ENCODE results near the gene PES1. TPM values are rescaled to one million over a fixed set of nuclear protein-coding genes. Genes with fewer than 3 reads are reported as not detected.
"Not testable (repeated sequence)": the region's sequence is repeated elsewhere in the genome, so short reads cannot be mapped to it uniquely, and the experiment has no call there.

Gene PES1
- total and polyA plus RNA-seq, 2 donors (not counting 3 experiments of a cell fraction or from before 2014, with no cell fraction given): 110 to 135 TPM

- no TSS peak for BruUV-seq (replicated peaks)
- dilution Hi-C loops (cut with MboI; ENCODE audit: extremely low pct_ligation_motif_present, low sequenced_read_pairs) (no loop called here), intact Hi-C loops (cut with micrococcal nuclease) (no loop called here)
- DNase-seq (ENCODE audit: low read depth, low spot score) (no peak), FAIRE-seq (no peak)
- Histone ChIP-seq H3K79me2 (ENCODE audit: control insufficient read depth, insufficient read depth, low read length) (no peaks in the 10 kb centered on the region), H4K20me1 (replicated peaks; ENCODE audit: control insufficient read depth, extremely low read depth, insufficient read depth, low read length) (no peaks in the 10 kb centered on the region), H3K4me3 (replicated peaks in 1 of 3; ENCODE audit: insufficient read depth in 1 of 3, low read depth in 1 of 3, low read length in 3 of 3) (no peak overlapping the region), H3K27ac (ENCODE audit: insufficient read depth, low read depth, low read length) (no peak overlapping the region), H3K4me2 (ENCODE audit: insufficient read depth, low read length) (no peak overlapping the region), H2AFZ (ENCODE audit: low read depth, low read length) (no peak overlapping the region), H3K9me3 (replicated peaks; ENCODE audit: control insufficient read depth, insufficient read depth, low read length) (no peaks in the 10 kb centered on the region), H3K4me1 (ENCODE audit: control insufficient read depth, extremely low read depth, insufficient read depth, low read length) (no peaks in the 10 kb centered on the region), H3K9ac (replicated peaks; ENCODE audit: extremely low read depth, insufficient read depth, low read length) (no peak overlapping the region), H3K27me3 (ENCODE audit: control insufficient read depth in 2 of 2, insufficient read depth in 2 of 2, low read length in 2 of 2) (peaks cover 0 to 5% of the 10 kb centered on the region in 2 experiments), H3K36me3 (ENCODE audit: control insufficient read depth in 2 of 2, extremely low read depth in 1 of 2, insufficient read depth in 2 of 2, low read length in 2 of 2) (no peaks in the 10 kb centered on the region), H3K9me1 (replicated peaks; ENCODE audit: control insufficient read depth, extremely low read depth, insufficient read depth, low read length) (no peaks in the 10 kb centered on the region)
- ChIA-PET CTCF (interaction anchor here (0.9 kb wide), 1 partner anchor 66 kb away, joined by 3 read pairs; no protein-coding TSS in a partner anchor), POLR2A (no interaction called here)
- TF ChIP-seq JUN (IDR thresholded peaks at IDR 0.05; ENCODE audit: borderline replicate concordance, insufficient read depth, insufficient read length, low read depth) (no peak), POLR2A (IDR thresholded peaks at IDR 0.05; ENCODE audit: low read depth, low read length) (no peak), EZH2 (IDR thresholded peaks at IDR 0.05; ENCODE audit: borderline replicate concordance, low read depth, low read length, severe bottlenecking) (no peak), GATA2 (IDR thresholded peaks at IDR 0.05; ENCODE audit: insufficient read depth, insufficient read length, low read depth, low read length) (no peak), MAX (IDR thresholded peaks at IDR 0.05; ENCODE audit: insufficient read depth, insufficient read length) (no peak), FOS (IDR thresholded peaks at IDR 0.05; ENCODE audit: borderline replicate concordance, insufficient read depth, low read length) (no peak), POLR2AphosphoS5 (IDR thresholded peaks at IDR 0.05; ENCODE audit: insufficient read depth, low read depth, low read length) (no peak), MYC (IDR thresholded peaks at IDR 0.05; ENCODE audit: low read depth, low read length) (no peak)
- TF ChIP-seq, protein P1, sequence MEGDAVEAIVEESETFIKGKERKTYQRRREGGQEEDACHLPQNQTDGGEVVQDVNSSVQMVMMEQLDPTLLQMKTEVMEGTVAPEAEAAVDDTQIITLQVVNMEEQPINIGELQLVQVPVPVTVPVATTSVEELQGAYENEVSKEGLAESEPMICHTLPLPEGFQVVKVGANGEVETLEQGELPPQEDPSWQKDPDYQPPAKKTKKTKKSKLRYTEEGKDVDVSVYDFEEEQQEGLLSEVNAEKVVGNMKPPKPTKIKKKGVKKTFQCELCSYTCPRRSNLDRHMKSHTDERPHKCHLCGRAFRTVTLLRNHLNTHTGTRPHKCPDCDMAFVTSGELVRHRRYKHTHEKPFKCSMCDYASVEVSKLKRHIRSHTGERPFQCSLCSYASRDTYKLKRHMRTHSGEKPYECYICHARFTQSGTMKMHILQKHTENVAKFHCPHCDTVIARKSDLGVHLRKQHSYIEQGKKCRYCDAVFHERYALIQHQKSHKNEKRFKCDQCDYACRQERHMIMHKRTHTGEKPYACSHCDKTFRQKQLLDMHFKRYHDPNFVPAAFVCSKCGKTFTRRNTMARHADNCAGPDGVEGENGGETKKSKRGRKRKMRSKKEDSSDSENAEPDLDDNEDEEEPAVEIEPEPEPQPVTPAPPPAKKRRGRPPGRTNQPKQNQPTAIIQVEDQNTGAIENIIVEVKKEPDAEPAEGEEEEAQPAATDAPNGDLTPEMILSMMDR (IDR thresholded peaks at IDR 0.05; ENCODE audit: extremely low read depth in 1 of 2, insufficient read depth in 1 of 2, low read depth in 1 of 2, low read length in 2 of 2): no peak
Observed at GRCh38 chr22:30568137-30568805, 23.4 kb downstream of the PES1 start.

DNA sequence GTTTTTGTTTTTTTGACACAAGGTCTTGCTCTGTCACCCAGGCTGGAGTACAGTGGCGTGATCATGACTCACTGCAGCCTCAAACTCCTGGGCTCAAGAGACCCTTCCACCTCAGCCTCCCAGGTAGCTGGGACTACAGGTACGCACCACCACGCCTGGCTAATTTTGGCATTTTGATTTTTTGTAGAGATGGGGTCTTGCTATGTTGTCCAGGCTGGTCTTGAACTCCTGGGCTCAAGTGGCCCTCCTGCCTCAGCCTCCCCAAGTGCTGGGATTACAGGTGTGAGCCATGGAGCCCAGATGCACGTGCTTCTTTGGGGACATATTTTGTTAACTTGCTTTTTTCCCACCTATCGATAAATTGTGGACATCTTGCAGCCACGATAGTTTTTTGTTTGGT, 24.4 kb downstream of the PES1 start:
- H3K4me3 ChIP-seq (replicated peaks in 1 of 3; ENCODE audit: insufficient read depth in 1 of 3, low read depth in 1 of 3, low read length in 3 of 3); H2AFZ ChIP-seq (ENCODE audit: low read depth, low read length); DNase-seq (ENCODE audit: low read depth, low spot score); H3K4me2 ChIP-seq (ENCODE audit: insufficient read depth, low read length); CTCF ChIA-PET; H3K27me3 ChIP-seq (ENCODE audit: control insufficient read depth in 2 of 2, insufficient read depth in 2 of 2, low read length in 2 of 2); dilution Hi-C loops (cut with MboI; ENCODE audit: extremely low pct_ligation_motif_present, low sequenced_read_pairs); H3K9me1 ChIP-seq (replicated peaks; ENCODE audit: control insufficient read depth, extremely low read depth, insufficient read depth, low read length); H3K36me3 ChIP-seq (ENCODE audit: control insufficient read depth in 2 of 2, extremely low read depth in 1 of 2, insufficient read depth in 2 of 2, low read length in 2 of 2); H4K20me1 ChIP-seq (replicated peaks; ENCODE audit: control insufficient read depth, extremely low read depth, insufficient read depth, low read length); H3K9ac ChIP-seq (replicated peaks; ENCODE audit: extremely low read depth, insufficient read depth, low read length); H3K79me2 ChIP-seq (ENCODE audit: control insufficient read depth, insufficient read depth, low read length); intact Hi-C loops (cut with micrococcal nuclease); H3K4me1 ChIP-seq (ENCODE audit: control insufficient read depth, extremely low read depth, insufficient read depth, low read length); POLR2A ChIA-PET; H3K27ac ChIP-seq (ENCODE audit: insufficient read depth, low read depth, low read length); H3K9me3 ChIP-seq (replicated peaks; ENCODE audit: control insufficient read depth, insufficient read depth, low read length); BruUV-seq (replicated peaks); FAIRE-seq: not testable (repeated sequence)

All from endothelial cell of umbilical vein (primary cell).